HepG2 (cell line): ENCODE results near the gene TAOK3. TPM values are rescaled to one million over a fixed set of nuclear protein-coding genes. Genes with fewer than 3 reads are reported as not detected.

Experiments used
- CAMTA2 ChIP-seq: sonication (generic); formaldehyde crosslinking; IDR thresholded peaks from 2 replicates; pipeline ENCODE4 v1.4.0; 2020; ENCODE audit warnings: mild to moderate bottlenecking, missing genetic modification reagents, borderline replicate concordance
- CCAR2 ChIP-seq: fragments of 200-400 bp; formaldehyde crosslinking; optimal IDR thresholded peaks from 2 replicates; pipeline ENCODE3; 2018; ENCODE audit warnings: low read depth, mild to moderate bottlenecking, low read length, moderate library complexity
- FOSL2 ChIP-seq: sonication (generic); formaldehyde crosslinking; IDR thresholded peaks from 2 replicates; pipeline ENCODE4 v1.4.0; 2020; ENCODE audit warnings: missing genetic modification reagents
- HES4 ChIP-seq: sonication (generic); formaldehyde crosslinking; IDR thresholded peaks from 2 replicates; pipeline ENCODE4 v1.9.0; 2021; ENCODE audit warnings: mild to moderate bottlenecking, missing genetic modification reagents, borderline replicate concordance
- JUN ChIP-seq: sonication (generic); formaldehyde crosslinking; IDR thresholded peaks from 2 replicates; pipeline ENCODE4 v1.4.0; 2020; ENCODE audit warnings: mild to moderate bottlenecking, missing genetic modification reagents
- NBN ChIP-seq: fragments of 450-650 bp; conservative IDR thresholded peaks from 2 replicates; pipeline ENCODE4 v1.6.1; 2017
- NFYB ChIP-seq: sonication (generic); formaldehyde crosslinking; IDR thresholded peaks from 2 replicates; pipeline ENCODE4 v1.4.0; 2020; ENCODE audit warnings: missing genetic modification reagents
- PAF1 ChIP-seq: IDR thresholded peaks from 2 replicates; pipeline ENCODE4 v1.6.1; 2016; ENCODE audit warnings: missing genetic modification reagents, missing compliant biosample characterization
- PAWR ChIP-seq: sonication (generic); formaldehyde crosslinking; IDR thresholded peaks from 2 replicates; pipeline ENCODE4 v1.4.0; 2020; ENCODE audit warnings: missing genetic modification reagents, mild to moderate bottlenecking, borderline replicate concordance
- PHF5A ChIP-seq: IDR thresholded peaks from one replicate; pipeline ENCODE4 v1.6.1; 2018; ENCODE audit warnings: low read depth, missing genetic modification reagents; ENCODE audit not compliant: unreplicated experiment
- PITX1 ChIP-seq: sonication (generic); formaldehyde crosslinking; IDR thresholded peaks from 2 replicates; pipeline ENCODE4 v1.5.1; 2020; ENCODE audit warnings: mild to moderate bottlenecking, missing genetic modification reagents
- PPARG ChIP-seq: conservative IDR thresholded peaks from 2 replicates; pipeline ENCODE4 v1.6.1; 2016; ENCODE audit warnings: missing biosample characterization, missing genetic modification reagents
- REL ChIP-seq: sonication (generic); formaldehyde crosslinking; conservative IDR thresholded peaks from 2 replicates; pipeline ENCODE4 v1.8.0; 2022; ENCODE audit warnings: mild to moderate bottlenecking, missing genetic modification reagents, moderate library complexity
- RXRB ChIP-seq: IDR thresholded peaks from 2 replicates; pipeline ENCODE4 v1.6.1; 2016; ENCODE audit warnings: borderline replicate concordance, missing genetic modification reagents, missing compliant biosample characterization
- SRSF9 ChIP-seq: fragments of 200-400 bp; formaldehyde crosslinking; IDR thresholded peaks from 2 replicates; pipeline ENCODE4 v1.6.1; 2018; ENCODE audit warnings: borderline replicate concordance, mild to moderate bottlenecking, low read depth, low read length; ENCODE audit not compliant: insufficient read depth, poor library complexity, severe bottlenecking
- WIZ ChIP-seq: sonication (generic); formaldehyde crosslinking; IDR thresholded peaks from 2 replicates; pipeline ENCODE4 v1.5.1; 2020; ENCODE audit warnings: mild to moderate bottlenecking, missing genetic modification reagents
- ZBTB8A ChIP-seq: sonication (generic); formaldehyde crosslinking; IDR thresholded peaks from 2 replicates; pipeline ENCODE4 v1.4.0; 2020; ENCODE audit warnings: mild to moderate bottlenecking, low read depth, missing genetic modification reagents, borderline replicate concordance
- ZFP90 ChIP-seq: sonication (generic); formaldehyde crosslinking; IDR thresholded peaks from 2 replicates; pipeline ENCODE4 v1.8.0; 2022; ENCODE audit warnings: missing genetic modification reagents, mild to moderate bottlenecking, inconsistent platforms, borderline replicate concordance
- ZNF205 ChIP-seq: IDR thresholded peaks from 2 replicates; pipeline ENCODE4 v1.6.1; 2018; ENCODE audit warnings: missing biosample characterization, missing genetic modification reagents
- ZNF44 ChIP-seq: sonication (generic); formaldehyde crosslinking; IDR thresholded peaks from 2 replicates; pipeline ENCODE4 v1.5.1; 2020; ENCODE audit warnings: mild to moderate bottlenecking, missing genetic modification reagents
- ZNF547 ChIP-seq: sonication (generic); formaldehyde crosslinking; IDR thresholded peaks from 2 replicates; pipeline ENCODE4 v1.5.1; 2020; ENCODE audit warnings: mild to moderate bottlenecking, missing genetic modification reagents
- ZNF652 ChIP-seq: IDR thresholded peaks from 2 replicates; pipeline ENCODE4 v1.6.1; 2016; ENCODE audit warnings: low read depth, borderline replicate concordance
- ZNF746 ChIP-seq: sonication (generic); formaldehyde crosslinking; IDR thresholded peaks from 2 replicates; pipeline ENCODE4 v1.8.0; 2022; ENCODE audit warnings: mild to moderate bottlenecking, missing genetic modification reagents
- ZNF782 ChIP-seq: sonication (generic); formaldehyde crosslinking; IDR thresholded peaks from 2 replicates; pipeline ENCODE4 v1.4.0; 2020; ENCODE audit warnings: missing genetic modification reagents, mild to moderate bottlenecking, borderline replicate concordance
- ZNF878 ChIP-seq: sonication (generic); formaldehyde crosslinking; IDR thresholded peaks from 2 replicates; pipeline ENCODE4 v1.8.1; 2023; ENCODE audit warnings: mild to moderate bottlenecking, missing genetic modification reagents, moderate library complexity
- ZSCAN21 ChIP-seq: sonication (generic); formaldehyde crosslinking; IDR thresholded peaks from 2 replicates; pipeline ENCODE4 v1.8.0; 2022; ENCODE audit warnings: mild to moderate bottlenecking, missing genetic modification reagents, moderate library complexity, borderline replicate concordance
- polyA plus RNA-seq, 8 experiments: library from polyadenylated mRNA; depleted of rRNA in 3 of 8; stranded (reverse) in 7 of 8; unstranded in 1 of 8; fragments of >200 nt; fragmentation: Illumina TruSeq in 4 of 8; extraction: Trizol in 4 of 8; gene quantifications; 2 replicates each; pipeline versions ENCODE4 v1.2.1 to v1.2.3, GENCODE V29; 2011 to 2016; ENCODE audit warnings: low read depth in 4 of 8, missing spikeins in 1 of 8, mixed read lengths in 1 of 8; ENCODE audit not compliant: insufficient read depth in 1 of 8
- total RNA-seq, 5 experiments: library from RNA; depleted of rRNA; stranded (reverse); fragments of >200 nt; fragmentation: Illumina TruSeq; extraction: Trizol; gene quantifications; 2 replicates each; pipeline ENCODE4 v1.2.3, GENCODE V29; 2016; ENCODE audit warnings: low read depth in 1 of 5
- TF ChIP-seq, protein P1 (sequence below): sonication (generic); formaldehyde crosslinking; IDR thresholded peaks from 2 replicates; pipeline ENCODE4 v1.5.1; 2020; ENCODE audit warnings: missing genetic modification reagents, mild to moderate bottlenecking, borderline replicate concordance
- TF ChIP-seq, protein P2 (sequence below), 2 experiments: fragments of 450-650 bp in 1 of 2; sonication (generic) in 1 of 2; formaldehyde crosslinking; IDR thresholded peaks; 2 replicates each; pipeline versions ENCODE4 v1.5.0 to v1.8.0; 2020 to 2022; ENCODE audit warnings: mild to moderate bottlenecking in 1 of 2, missing genetic modification reagents in 1 of 2
- TF ChIP-seq, protein P3 (sequence below): sonication (generic); formaldehyde crosslinking; IDR thresholded peaks from 2 replicates; pipeline ENCODE4 v1.9.0; 2021; ENCODE audit warnings: missing genetic modification reagents, mild to moderate bottlenecking, borderline replicate concordance

TAOK3 gene
- total and polyA plus RNA-seq, 2 of the 13 experiments (the other 11 are each of a cell fraction or from before 2014, with no cell fraction given): 10.4 to 12.3 TPM

DNA sequence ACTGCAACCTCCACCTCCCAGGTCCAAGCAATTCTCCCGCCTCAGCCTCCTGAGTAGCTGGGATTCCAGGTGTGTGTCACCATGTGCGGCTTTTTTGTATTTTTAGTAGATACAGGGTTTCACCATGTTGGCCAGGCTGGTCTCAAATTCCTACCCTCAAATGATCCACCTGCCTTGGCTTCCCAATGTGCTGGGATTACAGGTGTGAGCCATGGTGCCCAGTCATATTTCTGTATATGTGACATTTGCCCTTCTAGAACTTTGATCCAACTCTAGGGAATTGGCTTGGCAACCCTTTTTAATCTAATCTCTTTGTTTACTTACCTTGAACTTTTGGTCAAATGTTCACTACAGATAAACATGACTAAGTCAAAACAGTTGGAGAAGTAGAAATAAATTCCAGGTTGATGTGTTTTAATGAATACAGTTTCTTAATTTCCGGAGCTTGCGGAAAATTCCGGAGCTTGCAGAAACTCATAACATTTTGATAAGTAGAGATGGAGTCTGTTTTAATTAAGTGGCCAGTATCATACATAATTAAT, 248.3 kb downstream of the TAOK3 start (continued):
- no peak for TF ChIP-seq ZSCAN21 (CRISPR knock-in tag)
- peak; percentile 92 for TF ChIP-seq PPARG
- no peak for TF ChIP-seq ZNF782 (CRISPR knock-in tag)
- TF ChIP-seq PHF5A (CRISPR knock-in tag): peak; percentile 31
- no peak for TF ChIP-seq WIZ (CRISPR knock-in tag)
- TF ChIP-seq HES4: no peak
- TF ChIP-seq RXRB (CRISPR knock-in tag): peak; percentile 94
- peak; percentile 65; the same call in 1 of the 2 replicates for TF ChIP-seq PITX1 (CRISPR knock-in tag)
- no peak for TF ChIP-seq SRSF9
- no peak for TF ChIP-seq CCAR2
- TF ChIP-seq JUN: 0 out of 2 replicates have a peak, but pooled peaks have one; percentile 20
- no peak for TF ChIP-seq ZBTB8A (CRISPR knock-in tag)
- TF ChIP-seq CAMTA2 (CRISPR knock-in tag): no peak
- no peak for TF ChIP-seq PAWR
- peak; percentile 26; the same call in 1 of the 2 replicates for TF ChIP-seq FOSL2 (CRISPR knock-in tag)
- no peak for TF ChIP-seq NBN
- TF ChIP-seq ZNF878 (CRISPR knock-in tag): no peak
- no peak for TF ChIP-seq ZNF652
- TF ChIP-seq PAF1 (CRISPR knock-in tag): no peak
- TF ChIP-seq ZNF547: 0 out of 2 replicates have a peak, but pooled peaks have one; percentile 25
- no peak for TF ChIP-seq ZNF44
- no peak for TF ChIP-seq ZNF205
- no peak for TF ChIP-seq REL (CRISPR knock-in tag)
- TF ChIP-seq ZFP90 (CRISPR knock-in tag): no peak
- TF ChIP-seq, protein P1, sequence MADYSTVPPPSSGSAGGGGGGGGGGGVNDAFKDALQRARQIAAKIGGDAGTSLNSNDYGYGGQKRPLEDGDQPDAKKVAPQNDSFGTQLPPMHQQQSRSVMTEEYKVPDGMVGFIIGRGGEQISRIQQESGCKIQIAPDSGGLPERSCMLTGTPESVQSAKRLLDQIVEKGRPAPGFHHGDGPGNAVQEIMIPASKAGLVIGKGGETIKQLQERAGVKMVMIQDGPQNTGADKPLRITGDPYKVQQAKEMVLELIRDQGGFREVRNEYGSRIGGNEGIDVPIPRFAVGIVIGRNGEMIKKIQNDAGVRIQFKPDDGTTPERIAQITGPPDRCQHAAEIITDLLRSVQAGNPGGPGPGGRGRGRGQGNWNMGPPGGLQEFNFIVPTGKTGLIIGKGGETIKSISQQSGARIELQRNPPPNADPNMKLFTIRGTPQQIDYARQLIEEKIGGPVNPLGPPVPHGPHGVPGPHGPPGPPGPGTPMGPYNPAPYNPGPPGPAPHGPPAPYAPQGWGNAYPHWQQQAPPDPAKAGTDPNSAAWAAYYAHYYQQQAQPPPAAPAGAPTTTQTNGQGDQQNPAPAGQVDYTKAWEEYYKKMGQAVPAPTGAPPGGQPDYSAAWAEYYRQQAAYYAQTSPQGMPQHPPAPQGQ (CRISPR knock-in tag): no peak
- TF ChIP-seq, protein P2, sequence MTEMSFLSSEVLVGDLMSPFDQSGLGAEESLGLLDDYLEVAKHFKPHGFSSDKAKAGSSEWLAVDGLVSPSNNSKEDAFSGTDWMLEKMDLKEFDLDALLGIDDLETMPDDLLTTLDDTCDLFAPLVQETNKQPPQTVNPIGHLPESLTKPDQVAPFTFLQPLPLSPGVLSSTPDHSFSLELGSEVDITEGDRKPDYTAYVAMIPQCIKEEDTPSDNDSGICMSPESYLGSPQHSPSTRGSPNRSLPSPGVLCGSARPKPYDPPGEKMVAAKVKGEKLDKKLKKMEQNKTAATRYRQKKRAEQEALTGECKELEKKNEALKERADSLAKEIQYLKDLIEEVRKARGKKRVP (CRISPR knock-in tag; IDR thresholded peaks at IDR 0.05): peak in 1 of 2 experiments; percentile 43; a peak in 1 of 4 replicates
- TF ChIP-seq NFYB (CRISPR knock-in tag): no peak
- no peak for TF ChIP-seq ZNF746
- TF ChIP-seq, protein P3, sequence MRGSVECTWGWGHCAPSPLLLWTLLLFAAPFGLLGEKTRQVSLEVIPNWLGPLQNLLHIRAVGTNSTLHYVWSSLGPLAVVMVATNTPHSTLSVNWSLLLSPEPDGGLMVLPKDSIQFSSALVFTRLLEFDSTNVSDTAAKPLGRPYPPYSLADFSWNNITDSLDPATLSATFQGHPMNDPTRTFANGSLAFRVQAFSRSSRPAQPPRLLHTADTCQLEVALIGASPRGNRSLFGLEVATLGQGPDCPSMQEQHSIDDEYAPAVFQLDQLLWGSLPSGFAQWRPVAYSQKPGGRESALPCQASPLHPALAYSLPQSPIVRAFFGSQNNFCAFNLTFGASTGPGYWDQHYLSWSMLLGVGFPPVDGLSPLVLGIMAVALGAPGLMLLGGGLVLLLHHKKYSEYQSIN (CRISPR knock-in tag): no peak
